BLaER1 (cell line): Measurements from ENCODE around the gene LTBP3.

ENCODE experiments used
- H3K27ac ChIP-seq: shearing (Covaris generic); formaldehyde crosslinking; 2 replicates; pipeline ENCODE4 v1.8.1; 2022
- H3K27me3 ChIP-seq: shearing (Covaris generic); formaldehyde crosslinking; 2 replicates; pipeline ENCODE4 v1.8.1; 2022
- H3K36me3 ChIP-seq: shearing (Covaris generic); formaldehyde crosslinking; 2 replicates; pipeline ENCODE4 v1.8.1; 2022
- H3K4me1 ChIP-seq: shearing (Covaris generic); formaldehyde crosslinking; 2 replicates; pipeline ENCODE4 v1.8.1; 2022
- H3K4me2 ChIP-seq: shearing (Covaris generic); formaldehyde crosslinking; 2 replicates; pipeline ENCODE4 v1.8.1; 2022
- H3K4me3 ChIP-seq: shearing (Covaris generic); formaldehyde crosslinking; 2 replicates; pipeline ENCODE4 v1.8.1; 2022
- H3K9ac ChIP-seq: shearing (Covaris generic); formaldehyde crosslinking; 2 replicates; pipeline ENCODE4 v1.8.1; 2022
- H3K9me3 ChIP-seq: shearing (Covaris generic); formaldehyde crosslinking; 2 replicates; pipeline ENCODE4 v1.8.1; 2022
- H4K20me1 ChIP-seq: shearing (Covaris generic); formaldehyde crosslinking; 2 replicates; pipeline ENCODE4 v1.8.1; 2022
- Cebpa-rat ChIP-seq: shearing (Covaris generic); IDR thresholded peaks from 2 replicates; pipeline ENCODE4 v1.8.1; 2022

Gene LTBP3

GRCh38 chr11:65555693-65556231, 2.4 kb downstream of the LTBP3 start:
- Histone ChIP-seq H3K4me1 (peaks cover 89% of the 10 kb centered on the region), H3K4me3 (peak overlapping the region; percentile 73), H3K27ac (peak overlapping the region; percentile 96), H4K20me1 (0 out of 2 replicates have a peak, but pooled peaks cover 13% of the 10 kb centered on the region), H3K27me3 (no peaks in the 10 kb centered on the region), H3K9me3 (no peaks in the 10 kb centered on the region), H3K4me2 (peak overlapping the region; percentile 98), H3K36me3 (peaks cover 11% of the 10 kb centered on the region; the same call in 1 of the 2 replicates), H3K9ac (peak overlapping the region; percentile 89)
- no peak for TF ChIP-seq Cebpa-rat

- Histone ChIP-seq H3K9ac (peak overlapping the region; percentile 89), H3K4me1 (peaks cover 86% of the 10 kb centered on the region), H3K36me3 (peaks cover 19% of the 10 kb centered on the region; the same call in 1 of the 2 replicates), H3K9me3 (no peaks in the 10 kb centered on the region), H3K27me3 (no peaks in the 10 kb centered on the region), H4K20me1 (0 out of 2 replicates have a peak, but pooled peaks cover 13% of the 10 kb centered on the region), H3K4me2 (peak overlapping the region; percentile 98), H3K27ac (peak overlapping the region; percentile 96), H3K4me3 (peak overlapping the region; percentile 73)
- TF ChIP-seq Cebpa-rat, result no peak
Measured at GRCh38 chr11:65554842-65555430, 3.2 kb downstream of the LTBP3 start.

- Histone ChIP-seq H3K4me1 (peaks cover 86% of the 10 kb centered on the region), H4K20me1 (0 out of 2 replicates have a peak, but pooled peaks cover 13% of the 10 kb centered on the region), H3K4me3 (peak overlapping the region; percentile 48), H3K9ac (peak overlapping the region; percentile 89), H3K9me3 (no peaks in the 10 kb centered on the region), H3K4me2 (peak overlapping the region; percentile 98), H3K27ac (peak overlapping the region; percentile 96), H3K27me3 (no peaks in the 10 kb centered on the region), H3K36me3 (peaks cover 25% of the 10 kb centered on the region; the same call in 1 of the 2 replicates)
- TF ChIP-seq Cebpa-rat, result no peak
Measured at GRCh38 chr11:65554057-65554818, 3.9 kb downstream of the LTBP3 start.

GRCh38 chr11:65553301-65554001, 4.7 kb downstream of the LTBP3 start:
- Histone ChIP-seq H3K4me1 (peaks cover 86% of the 10 kb centered on the region), H3K9me3 (no peaks in the 10 kb centered on the region), H3K36me3 (peaks cover 33% of the 10 kb centered on the region; the same call in 1 of the 2 replicates), H3K4me2 (peak overlapping the region; percentile 98), H4K20me1 (0 out of 2 replicates have a peak, but pooled peaks cover 13% of the 10 kb centered on the region), H3K9ac (peak overlapping the region; percentile 89), H3K27me3 (no peaks in the 10 kb centered on the region), H3K27ac (peak overlapping the region; percentile 96), H3K4me3 (peak overlapping the region; percentile 48)
- TF ChIP-seq Cebpa-rat, result no peak

DNA sequence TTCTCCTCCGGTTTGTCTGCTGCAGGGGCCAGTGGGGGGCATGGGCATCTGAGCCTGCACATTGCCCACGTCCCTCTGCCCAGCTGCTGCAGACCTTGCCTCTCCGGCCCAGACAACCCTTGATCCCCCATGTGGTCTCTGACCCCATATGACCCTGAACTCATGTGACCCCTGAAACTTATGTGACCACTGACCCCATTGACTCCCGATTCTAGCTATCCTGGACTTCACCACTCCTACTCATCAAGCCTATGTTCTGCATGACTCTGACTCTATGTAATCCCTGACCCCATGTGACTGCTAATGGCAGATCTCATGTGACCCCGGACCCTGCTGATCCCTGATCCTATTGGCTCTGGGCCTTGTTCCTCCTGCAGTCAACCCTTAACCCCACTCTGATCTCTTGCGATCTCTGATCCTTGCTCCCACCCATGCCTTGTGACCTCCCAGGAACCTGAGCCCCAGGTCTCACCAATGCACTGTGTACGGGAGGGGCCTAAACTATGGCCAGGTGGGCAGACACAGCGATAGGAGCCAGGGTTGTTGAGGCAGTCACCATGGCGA, 5.7 kb downstream of the LTBP3 start:
- Histone ChIP-seq H4K20me1 (peaks cover 16% of the 10 kb centered on the region; the same call in 1 of the 2 replicates), H3K36me3 (peaks cover 34% of the 10 kb centered on the region; the same call in 1 of the 2 replicates), H3K4me3 (no peak overlapping the region; the same call in 1 of the 2 replicates), H3K9ac (peak overlapping the region; percentile 53; the same call in 1 of the 2 replicates), H3K9me3 (no peaks in the 10 kb centered on the region), H3K27me3 (no peaks in the 10 kb centered on the region), H3K4me2 (peak overlapping the region; percentile 82), H3K4me1 (peaks cover 96% of the 10 kb centered on the region), H3K27ac (peak overlapping the region; percentile 70)
- TF ChIP-seq Cebpa-rat, result no peak

- Histone ChIP-seq H3K9me3 (no peaks in the 10 kb centered on the region), H3K36me3 (peaks cover 34% of the 10 kb centered on the region; the same call in 1 of the 2 replicates), H3K4me1 (peaks cover 96% of the 10 kb centered on the region), H3K4me2 (peak overlapping the region; percentile 82), H3K4me3 (no peak overlapping the region; the same call in 1 of the 2 replicates), H3K27ac (peak overlapping the region; percentile 70), H3K27me3 (no peaks in the 10 kb centered on the region), H3K9ac (peak overlapping the region; percentile 53; the same call in 1 of the 2 replicates), H4K20me1 (peaks cover 19% of the 10 kb centered on the region; the same call in 1 of the 2 replicates)
- TF ChIP-seq Cebpa-rat, result no peak
Measured at GRCh38 chr11:65551572-65552387, 6.4 kb downstream of the LTBP3 start.

GRCh38 chr11:65549096-65549495, 9.1 kb downstream of the LTBP3 start:
- peak overlapping the region; percentile 95 for H3K4me2 ChIP-seq
- no peaks in the 10 kb centered on the region for H3K9me3 ChIP-seq
- no peak overlapping the region for H3K4me3 ChIP-seq
- no peaks in the 10 kb centered on the region for H3K27me3 ChIP-seq
- peak overlapping the region; percentile 88 for H3K27ac ChIP-seq
- H4K20me1 ChIP-seq, result peaks cover 19% of the 10 kb centered on the region; the same call in 1 of the 2 replicates
- peaks cover 94% of the 10 kb centered on the region for H3K4me1 ChIP-seq
- H3K36me3 ChIP-seq, result peaks cover 34% of the 10 kb centered on the region; the same call in 1 of the 2 replicates
- no peak for TF ChIP-seq Cebpa-rat
- 0 out of 2 replicates have a peak overlapping the region, but pooled peaks have one; percentile 77 for H3K9ac ChIP-seq

- Histone ChIP-seq H3K9ac (peak overlapping the region; percentile 77), H4K20me1 (peaks cover 19% of the 10 kb centered on the region; the same call in 1 of the 2 replicates), H3K4me1 (peaks cover 94% of the 10 kb centered on the region), H3K4me3 (peak overlapping the region; percentile 55; the same call in 1 of the 2 replicates), H3K4me2 (peak overlapping the region; percentile 95), H3K27me3 (no peaks in the 10 kb centered on the region), H3K9me3 (no peaks in the 10 kb centered on the region), H3K27ac (peak overlapping the region; percentile 88), H3K36me3 (peaks cover 34% of the 10 kb centered on the region; the same call in 1 of the 2 replicates)
- no peak for TF ChIP-seq Cebpa-rat
Measured at GRCh38 chr11:65548395-65548794, 9.8 kb downstream of the LTBP3 start.
